ENCODE measurements around the gene GKN2.
"Not testable (repeated sequence)": the region's sequence is repeated elsewhere in the genome, so short reads cannot be mapped to it uniquely, and the experiment has no call there.

GKN2 gene

DNA sequence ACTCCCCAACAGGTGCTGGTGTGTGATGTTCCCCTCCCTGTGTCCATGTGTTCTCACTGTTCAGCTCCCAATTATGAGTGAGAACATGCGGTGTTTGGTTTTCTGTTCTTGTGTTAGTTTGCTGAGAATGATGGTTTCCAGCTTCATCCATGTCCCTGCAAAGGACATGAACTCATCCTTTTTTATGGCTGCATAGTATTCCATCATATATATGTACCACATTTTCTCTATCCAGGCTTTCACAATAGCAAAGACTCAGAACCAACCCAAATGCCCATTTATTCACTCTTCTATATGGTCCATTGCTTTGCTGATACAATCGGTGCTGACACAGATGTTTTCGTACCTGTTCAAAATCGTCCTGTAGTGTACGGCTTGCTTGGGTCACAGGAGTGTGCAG lies 2.7 kb upstream of the GKN2 start:
- DNase-seq: not testable (repeated sequence)

DNA sequence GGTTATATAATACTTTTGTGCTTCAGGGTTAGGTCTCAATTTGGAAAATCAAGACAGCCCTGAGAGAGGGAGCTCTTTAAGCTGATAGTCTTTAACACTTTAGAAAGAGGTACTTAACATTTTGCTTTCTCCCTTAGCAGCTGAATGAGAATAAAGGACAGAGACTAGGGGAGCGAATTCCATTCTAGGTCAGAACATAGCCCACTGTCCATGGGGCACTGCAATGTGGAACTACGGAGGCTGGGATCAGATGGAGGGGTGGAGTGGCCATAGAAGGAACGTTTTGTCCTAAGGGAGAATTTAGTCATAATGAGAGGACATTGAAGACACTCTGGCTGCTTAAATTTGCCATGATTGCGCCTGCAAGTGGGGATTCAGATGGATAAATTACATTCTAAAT lies 794 bp downstream of the GKN2 start:
- no peak for DNase-seq

DNA sequence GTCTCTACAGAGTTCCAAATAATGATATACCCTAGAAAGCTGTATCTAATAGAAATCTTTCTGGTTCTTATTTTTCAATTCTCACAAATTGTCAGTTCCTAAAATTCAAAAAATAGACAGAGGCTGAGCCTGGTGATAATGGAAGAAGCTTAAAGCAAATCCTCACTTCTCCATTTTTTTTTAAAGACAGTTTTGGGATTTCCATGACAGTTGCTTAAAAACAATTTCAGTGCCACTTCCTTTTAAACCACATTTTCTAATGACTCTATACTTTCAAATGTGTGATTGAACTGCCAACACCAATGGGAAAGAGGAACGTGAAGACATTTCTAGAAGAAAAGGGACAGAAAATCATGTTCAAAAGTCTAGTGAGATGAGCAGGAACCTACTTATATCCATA lies 4.0 kb downstream of the GKN2 start:
- no peak for DNase-seq

DNA sequence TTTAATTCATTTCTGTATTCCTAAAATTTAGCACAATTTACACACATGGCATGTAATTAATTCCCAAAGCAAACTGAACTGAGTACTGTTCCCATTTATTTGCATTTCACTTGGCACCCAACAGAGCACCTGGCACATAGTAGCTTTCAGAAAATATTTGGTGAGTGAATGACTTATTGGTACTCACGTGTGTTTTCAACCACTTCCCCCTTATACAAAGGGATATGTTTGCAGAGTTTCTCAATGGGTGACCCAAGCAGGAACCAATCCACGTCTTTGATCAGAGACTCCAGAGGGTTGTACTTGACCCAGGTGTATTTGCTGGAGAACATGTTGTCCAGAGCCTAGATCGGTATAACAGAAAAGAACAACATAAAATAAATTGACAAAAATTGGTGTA lies 6.6 kb downstream of the GKN2 start:
- DNase-seq: peak; percentile 50

DNA sequence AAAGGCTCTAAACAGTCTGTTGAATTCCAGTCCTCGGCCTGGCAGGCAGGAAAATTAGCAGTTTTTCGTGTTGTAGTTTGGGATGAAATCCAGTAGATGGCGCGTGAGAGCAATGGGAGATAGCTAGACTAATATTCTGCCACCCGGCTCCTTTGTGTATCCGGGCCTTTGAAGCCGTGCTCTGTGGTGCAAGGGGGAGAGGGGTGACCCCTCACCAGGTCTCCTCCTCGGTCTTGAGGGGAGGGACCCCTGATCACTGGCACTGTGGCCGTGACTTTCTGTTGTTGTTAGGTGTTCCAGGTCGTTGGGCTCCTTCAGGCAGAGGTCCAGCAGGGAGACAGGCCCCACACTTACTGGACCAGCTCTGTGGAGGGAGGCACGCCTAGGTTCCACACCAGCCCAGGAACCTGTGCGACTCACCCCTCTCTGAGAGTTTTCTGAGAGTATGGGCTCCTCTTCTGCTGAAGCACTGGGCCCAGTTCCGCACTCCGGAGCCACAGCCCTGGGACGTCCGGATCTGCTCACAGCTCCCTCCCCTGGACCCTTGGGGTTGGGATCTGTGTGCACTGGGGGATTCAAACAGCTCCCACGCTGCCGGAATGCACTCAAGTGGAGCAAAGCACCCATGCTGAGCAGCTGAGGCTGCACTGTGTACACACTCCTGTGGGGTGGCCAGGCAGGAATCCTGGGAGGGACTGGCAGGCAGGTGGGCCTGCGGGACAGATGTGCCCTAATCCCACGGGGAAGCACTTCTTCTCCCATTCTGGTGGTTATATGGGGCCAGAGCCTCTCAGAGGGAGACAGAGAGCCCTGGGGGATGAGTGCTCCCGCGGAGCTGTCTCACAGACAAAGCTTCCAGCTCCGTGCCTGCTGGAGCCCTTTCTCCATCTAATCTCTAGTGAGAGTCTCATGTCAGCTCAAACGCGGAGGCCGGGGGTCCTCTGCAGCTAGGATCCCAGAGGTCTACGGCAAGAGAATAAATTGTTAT lies 8.8 kb downstream of the GKN2 start:
- DNase-seq: peak; percentile 72

DNA sequence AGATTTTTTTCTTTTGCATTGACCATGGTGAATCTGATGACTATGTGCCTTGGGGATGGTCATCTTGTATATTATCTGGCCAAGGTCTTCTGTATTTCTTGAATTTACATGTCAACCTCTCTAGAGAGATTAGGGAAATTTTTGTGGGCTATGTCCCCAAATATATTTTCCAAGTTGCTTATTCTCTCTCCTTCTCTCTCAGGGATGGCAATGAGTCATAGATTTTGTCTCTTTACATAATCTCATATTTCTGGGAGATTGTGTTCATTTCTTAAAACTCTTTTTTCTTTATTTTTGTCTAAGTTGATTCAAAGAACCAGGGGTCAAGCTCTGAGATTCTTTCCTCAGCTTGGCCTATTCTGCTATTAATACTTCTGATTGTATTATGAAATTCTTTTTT lies 9.9 kb downstream of the GKN2 start:
- no peak for DNase-seq

DNA sequence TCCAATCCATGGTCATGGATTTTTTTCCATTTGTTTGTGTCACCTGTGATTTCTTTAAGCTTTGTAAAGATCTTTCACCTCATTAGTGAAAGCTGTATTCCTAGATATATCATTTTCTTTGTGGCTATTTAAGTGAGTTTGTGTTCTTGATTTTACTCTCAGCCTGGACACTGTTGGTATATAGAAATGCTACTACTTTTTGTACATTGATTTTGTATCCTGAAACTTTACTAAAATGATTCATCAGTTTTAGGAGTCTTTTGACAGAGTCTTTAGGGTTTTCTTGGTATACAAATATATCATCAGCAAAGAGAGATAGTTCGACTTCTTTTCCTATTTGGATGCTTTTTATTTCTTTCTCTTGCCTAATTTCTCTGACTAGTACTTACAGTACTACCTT lies 12.3 kb downstream of the GKN2 start:
- no peak for DNase-seq

DNA sequence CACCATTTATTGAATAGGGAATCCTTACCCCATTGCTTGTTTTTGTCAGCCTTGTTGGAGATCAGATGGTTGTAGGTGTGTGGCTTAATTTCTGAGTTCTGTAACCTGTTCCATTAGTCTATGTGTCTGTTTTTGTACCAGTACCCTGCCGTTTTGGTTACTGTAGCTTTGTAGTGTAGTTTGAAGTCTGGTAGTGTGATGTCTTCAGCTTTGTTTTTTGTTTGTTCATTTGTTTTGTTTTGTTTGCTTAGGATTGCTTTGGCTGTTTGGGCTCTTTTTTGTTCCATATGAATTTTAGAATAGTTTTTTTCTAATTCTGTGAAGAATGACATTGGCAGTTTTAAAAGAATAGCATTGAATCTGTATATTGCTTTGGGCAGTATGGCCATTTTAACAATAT lies 12.7 kb downstream of the GKN2 start:
- no peak for DNase-seq

DNA sequence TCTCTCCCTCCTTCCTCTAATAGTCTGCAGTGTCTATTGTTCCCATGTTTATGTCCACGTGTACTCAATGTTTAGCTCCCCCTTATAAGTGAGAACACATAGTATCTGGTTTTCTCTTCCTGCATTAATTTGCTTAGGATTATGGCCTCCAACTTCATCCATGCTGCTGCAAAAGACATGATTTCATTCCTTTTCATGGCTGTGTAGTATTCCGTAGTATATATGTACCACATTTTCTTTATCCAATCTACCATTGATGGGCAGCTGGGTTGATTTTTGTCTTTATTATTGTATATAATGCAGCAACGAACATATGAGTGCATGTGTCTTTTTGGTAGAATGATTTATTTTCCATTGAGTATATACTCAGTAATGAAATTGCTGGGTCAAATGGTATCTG lies 13.8 kb downstream of the GKN2 start:
- no peak for DNase-seq

DNA sequence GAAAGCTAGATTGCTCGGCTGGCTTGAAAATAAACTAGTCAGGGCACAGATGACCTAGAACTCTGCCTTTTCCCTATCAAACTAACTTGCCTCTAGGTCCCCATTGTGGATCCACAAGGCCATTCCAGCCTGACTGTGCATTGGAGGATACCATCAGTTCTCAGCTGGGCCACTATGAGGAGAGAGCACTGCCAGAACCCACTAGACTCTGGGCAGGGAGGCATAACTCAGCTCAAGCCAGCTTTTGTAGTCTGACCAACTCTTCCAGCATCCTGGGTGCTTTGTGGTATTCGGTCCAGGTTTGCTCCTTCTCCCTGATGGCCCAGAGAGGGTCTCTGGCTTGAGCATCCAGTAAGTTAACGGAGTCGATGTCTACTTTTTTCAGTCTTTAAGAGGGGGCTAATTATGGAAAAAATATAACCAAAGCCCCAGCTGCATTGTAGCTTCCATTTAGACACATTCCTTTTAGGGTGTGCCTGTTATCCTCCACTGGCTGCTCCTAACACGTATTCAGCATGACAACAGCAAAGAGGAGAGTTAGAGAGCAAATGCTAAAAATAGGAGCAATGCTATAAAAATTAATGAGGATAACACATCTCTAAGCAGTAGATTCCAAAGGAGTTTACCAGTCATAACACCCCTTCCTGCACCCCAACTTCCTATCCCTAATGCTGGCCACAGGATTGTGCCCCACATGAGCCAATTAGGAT lies 15.2 kb downstream of the GKN2 start:
- no peak for DNase-seq

DNA sequence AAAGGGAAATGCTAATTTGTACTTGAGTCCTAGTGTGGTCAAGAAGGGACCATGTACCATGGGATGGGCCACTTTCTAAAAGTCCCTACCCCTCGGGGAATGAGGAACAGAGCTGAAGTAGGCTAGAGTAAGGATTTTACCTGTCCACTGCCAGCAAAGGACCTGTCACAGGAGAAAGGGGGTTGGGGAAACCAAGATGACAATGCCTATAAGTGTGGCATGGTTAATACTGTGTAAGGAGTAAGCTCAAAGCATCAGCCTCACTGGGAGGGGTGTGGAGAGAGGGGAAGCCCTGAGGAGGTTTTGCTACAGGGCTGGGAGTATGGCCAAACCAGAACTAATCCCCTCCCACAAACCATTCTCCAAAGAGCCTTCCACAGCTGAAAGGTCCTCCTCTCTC lies 15.8 kb downstream of the GKN2 start:
- DNase-seq: no peak

DNA sequence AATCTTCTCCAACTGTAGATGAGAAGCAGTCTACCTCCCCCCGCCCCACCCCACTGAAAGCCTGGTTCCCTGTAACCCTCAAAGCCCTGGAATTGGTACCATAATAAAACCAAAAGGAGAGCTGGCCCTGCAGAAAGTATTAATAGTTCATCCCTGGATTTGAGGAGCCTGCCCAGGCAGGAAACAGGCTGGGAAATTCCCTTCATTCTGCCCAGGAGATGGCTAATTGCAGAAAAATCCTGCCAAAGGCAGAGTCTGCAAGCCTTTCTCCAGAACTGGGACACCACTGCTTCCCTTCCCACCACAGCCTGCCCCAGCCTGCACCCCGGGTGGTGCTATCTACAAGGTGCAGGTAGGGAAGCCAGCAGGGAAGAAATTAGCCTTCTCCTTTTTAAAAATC lies 16.3 kb downstream of the GKN2 start:
- DNase-seq: no peak

DNA sequence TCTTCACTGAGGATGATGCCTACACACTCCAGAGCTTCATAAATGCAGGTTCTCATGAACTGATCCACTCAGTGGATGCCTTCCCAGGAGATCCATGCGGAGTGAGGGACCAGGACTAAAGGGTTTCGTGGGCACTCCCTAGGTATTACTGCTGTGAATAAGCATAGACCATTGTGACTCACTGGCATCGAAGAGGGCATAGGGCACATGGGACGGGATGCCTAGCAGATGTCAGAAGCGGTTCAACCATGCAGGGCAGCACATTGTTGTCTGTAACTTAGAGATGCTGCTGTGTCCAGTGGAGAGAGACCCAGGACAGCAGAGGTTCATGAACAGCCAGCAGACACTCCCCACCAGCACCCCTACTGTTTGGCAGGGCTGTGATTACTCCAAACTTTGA lies 17.2 kb downstream of the GKN2 start:
- no peak for DNase-seq

DNA sequence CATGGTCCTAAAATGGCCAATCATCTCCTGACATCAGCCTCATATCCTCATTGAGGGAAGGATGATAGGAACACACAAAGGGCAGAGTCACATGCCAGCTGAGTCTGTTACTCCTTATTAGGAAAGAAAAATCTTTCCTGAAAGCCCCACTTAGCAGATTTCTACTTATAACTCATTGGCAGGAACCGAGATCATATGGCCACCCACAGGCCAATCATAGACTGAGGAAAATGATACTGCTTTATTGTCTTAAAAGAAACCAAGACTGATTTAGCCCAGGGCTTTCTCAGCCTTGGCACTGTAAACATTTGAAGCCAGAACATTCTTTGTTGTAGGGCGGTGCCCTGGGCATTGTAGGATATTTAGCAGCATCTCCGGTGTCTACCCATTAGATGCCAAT lies 18.7 kb downstream of the GKN2 start:
- DNase-seq: no peak

DNA sequence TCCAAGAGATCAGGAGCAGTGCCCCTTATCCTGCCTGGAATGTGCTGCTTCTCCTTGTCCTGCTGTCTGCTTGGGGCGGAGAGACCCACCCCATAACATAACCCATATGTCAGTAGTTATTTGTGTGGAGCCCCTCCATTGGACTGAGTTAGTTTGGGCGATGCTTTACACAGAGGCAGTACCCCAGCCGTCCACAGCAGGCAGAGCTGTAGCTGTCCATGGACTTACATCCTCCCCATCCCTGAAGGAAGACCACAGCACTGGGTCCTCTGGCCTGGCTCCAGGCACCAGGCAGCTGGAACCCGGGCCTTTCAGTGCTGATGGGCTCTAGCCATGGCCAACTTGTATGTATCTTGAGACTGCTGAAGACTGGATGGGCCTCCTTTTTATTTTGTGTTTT lies 20.3 kb downstream of the GKN2 start:
- no peak for DNase-seq

DNA sequence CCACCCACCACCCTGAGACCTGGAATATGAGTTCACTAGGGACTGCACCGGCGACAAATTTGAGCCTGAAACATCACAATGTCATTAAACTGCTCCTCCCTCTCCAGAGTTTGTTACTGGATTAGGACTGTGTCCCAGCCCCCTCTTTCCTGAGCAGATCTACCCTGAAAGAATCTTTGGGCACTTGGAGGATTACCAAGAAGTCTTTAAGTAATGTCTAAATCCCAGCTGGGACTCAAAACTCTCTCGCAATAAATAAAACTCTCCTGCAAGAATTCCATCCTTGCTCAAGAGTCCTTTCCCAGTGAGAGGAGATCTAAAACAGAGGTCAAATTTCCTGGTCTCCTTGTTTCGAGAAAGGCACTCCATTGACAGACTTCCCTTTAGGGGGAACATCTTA lies 20.9 kb downstream of the GKN2 start:
- no peak for DNase-seq

DNA sequence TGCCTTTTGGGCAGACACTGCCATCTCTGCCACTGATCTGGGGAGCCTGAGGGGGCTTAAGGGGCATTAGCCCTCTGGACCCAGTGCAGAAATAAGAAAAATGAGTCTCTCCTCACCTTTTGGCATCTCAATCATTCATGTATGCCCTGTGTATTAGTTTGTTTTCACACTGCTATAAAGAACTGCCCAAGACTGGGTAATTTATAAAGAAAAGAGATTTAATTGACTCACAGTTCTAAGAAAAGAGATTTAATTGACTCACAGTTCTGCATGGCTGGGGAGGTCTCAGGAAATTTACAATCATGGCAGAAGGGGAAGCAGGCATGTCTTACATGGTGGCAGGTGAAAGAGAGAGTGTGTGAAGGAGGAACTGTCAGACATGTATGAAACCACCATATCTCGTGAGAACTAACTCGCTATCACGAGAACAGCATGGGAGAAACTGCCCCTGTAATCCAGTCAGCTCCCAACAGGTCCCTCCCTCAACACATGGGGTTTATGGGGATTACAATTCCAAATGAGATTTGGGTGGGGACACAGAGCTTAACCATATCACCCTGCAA lies 21.5 kb downstream of the GKN2 start:
- no peak for DNase-seq

DNA sequence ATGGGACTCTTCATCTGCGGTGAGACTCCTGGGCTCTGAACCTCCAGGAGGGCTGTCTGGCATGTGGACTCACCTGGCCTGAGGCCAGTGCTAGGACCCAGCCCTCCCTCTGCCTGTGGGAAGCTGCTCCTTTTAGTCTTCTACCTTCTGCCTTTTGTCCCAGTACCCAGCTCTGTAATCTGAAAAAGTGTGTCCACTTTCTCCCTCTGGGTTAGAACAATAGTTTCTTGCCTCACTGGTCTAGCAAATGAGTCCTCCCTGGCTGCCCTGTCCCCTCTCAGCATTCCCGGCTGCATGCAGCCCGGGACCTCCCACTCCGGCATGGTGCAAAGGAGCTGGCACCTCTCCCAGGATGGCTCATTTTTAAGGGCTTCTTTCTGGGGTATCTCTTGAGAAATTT lies 25.9 kb downstream of the GKN2 start:
- DNase-seq: no peak

DNA sequence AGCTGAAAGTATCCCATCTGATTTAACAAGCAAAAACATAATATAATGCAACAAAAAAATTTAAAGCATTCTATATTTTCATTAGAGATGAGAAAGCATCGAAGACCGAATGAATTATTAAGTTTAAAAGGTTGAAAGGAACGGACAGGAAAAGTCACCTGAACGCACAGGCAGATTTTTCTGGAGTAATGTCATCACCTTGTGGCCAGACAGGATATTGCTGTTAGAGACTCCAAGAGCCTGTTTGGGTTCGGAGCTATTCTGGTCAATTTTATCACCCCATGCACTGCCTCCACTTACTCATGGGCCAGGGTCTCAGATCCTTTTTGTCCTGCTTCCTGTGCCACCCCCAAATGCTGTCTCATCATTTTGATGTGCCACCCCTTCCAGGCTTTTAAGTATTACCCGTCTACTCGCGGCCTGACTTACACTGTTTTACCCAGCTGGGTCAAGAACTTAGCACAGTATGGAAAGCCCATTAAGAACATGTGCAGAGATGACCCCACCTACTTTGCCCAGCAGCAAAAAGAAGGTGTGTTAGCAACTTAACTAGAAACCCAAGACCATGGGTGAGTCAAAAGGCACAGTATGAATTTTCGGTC lies 27.3 kb downstream of the GKN2 start:
- DNase-seq: peak; percentile 29

DNA sequence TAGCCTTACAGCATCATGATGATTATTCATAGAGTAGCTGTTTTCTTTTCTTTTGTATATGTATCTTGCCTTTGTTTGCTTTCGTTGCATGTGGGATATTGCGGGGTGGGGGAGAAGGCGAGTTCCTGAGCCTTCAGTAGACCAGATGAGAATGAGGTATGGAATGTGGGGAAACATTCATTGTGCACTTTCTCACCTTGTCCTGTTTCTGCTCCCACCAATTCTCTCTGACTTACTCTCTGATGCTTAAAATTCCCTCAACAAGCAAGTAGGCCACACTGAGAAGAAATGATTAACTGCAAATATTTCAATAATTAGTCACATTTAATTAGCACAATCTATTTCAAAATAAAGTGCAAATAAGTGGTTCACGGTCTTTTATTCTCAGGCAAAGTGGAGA lies 31.0 kb downstream of the GKN2 start:
- no peak for DNase-seq

DNA sequence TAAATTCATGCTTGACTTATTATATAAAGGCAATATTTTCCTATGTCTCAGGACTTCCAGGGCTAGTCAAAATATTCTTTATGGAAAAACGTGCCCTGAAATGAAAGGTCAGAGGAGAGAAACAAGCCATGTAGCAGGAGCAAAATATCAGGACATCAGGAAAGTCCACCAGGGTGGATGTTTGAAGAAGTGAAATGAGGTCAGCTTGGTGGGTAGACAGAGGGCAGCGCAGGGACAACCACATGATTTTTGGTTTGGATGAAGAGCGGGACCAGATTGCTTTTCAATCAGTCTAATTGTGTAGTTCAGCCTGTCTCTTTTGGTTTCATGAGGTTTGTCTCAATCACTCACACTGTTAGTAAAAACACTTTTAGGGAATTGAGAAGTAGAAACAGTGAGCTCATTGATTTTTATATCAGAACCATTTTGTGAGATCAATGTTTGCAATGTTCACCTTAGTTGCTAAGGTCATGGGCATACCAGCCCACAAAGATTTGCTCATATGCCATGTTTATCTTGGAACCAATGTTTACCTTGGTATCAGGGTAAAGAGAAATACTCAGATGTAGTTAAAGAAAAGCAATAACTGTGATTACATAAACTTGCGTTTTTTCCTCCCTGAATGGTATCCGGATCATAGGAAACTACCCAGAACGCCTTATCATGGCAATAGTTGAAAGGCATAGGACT lies 32.1 kb downstream of the GKN2 start:
- no peak for DNase-seq

DNA sequence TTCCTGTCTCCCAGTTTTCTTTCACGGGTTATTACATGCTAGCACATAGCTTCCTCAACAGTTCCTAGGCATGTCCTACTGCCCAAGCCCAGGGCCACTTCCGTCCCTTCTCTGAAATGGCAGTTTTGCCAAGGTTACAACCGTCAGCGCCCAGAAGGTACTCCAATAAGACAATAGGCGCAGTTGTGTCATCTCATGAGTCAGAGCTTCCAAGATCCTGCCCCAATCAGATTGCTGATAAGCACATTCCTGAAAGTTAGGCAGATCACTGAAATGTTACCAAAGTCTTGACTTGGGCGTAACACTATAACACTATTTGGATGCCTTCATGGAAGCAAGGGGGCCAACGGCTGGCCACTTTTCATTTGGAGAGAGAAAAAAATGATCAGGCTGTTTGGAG lies 34.2 kb downstream of the GKN2 start:
- no peak for DNase-seq
